Panc1 (cell line): ENCODE results near the gene VAT1L.

Experiments used
- POLR2AphosphoS5 ChIP-seq: IDR thresholded peaks from 2 replicates; pipeline ENCODE4 v1.6.1; 2012; ENCODE audit warnings: mild to moderate bottlenecking, low read depth, low read length, moderate library complexity
- SIN3A ChIP-seq: IDR thresholded peaks from 2 replicates; pipeline ENCODE4 v1.6.1; 2012; ENCODE audit warnings: low read depth, mild to moderate bottlenecking, low read length, moderate library complexity, borderline replicate concordance; ENCODE audit not compliant: insufficient read depth
- TF ChIP-seq, protein P1 (sequence below): fragments of 450-650 bp; IDR thresholded peaks from 2 replicates; pipeline ENCODE4 v1.5.1; 2017; ENCODE audit warnings: mild to moderate bottlenecking
- TF ChIP-seq, protein P2 (sequence below), 2 experiments: IDR thresholded peaks; 2 replicates each; pipeline ENCODE4 v1.6.1; 2011 to 2012; ENCODE audit warnings: low read depth in 2 of 2, control low read depth in 1 of 2, low read length in 1 of 2, mild to moderate bottlenecking in 1 of 2, moderate library complexity in 1 of 2; ENCODE audit not compliant: insufficient read depth in 1 of 2

GRCh38 chr16:77762262-77762661 lies 26.1 kb upstream of the VAT1L start:
- TF ChIP-seq, protein P1, sequence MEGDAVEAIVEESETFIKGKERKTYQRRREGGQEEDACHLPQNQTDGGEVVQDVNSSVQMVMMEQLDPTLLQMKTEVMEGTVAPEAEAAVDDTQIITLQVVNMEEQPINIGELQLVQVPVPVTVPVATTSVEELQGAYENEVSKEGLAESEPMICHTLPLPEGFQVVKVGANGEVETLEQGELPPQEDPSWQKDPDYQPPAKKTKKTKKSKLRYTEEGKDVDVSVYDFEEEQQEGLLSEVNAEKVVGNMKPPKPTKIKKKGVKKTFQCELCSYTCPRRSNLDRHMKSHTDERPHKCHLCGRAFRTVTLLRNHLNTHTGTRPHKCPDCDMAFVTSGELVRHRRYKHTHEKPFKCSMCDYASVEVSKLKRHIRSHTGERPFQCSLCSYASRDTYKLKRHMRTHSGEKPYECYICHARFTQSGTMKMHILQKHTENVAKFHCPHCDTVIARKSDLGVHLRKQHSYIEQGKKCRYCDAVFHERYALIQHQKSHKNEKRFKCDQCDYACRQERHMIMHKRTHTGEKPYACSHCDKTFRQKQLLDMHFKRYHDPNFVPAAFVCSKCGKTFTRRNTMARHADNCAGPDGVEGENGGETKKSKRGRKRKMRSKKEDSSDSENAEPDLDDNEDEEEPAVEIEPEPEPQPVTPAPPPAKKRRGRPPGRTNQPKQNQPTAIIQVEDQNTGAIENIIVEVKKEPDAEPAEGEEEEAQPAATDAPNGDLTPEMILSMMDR = no peak
- no peak for TF ChIP-seq POLR2AphosphoS5
- TF ChIP-seq, protein P2, sequence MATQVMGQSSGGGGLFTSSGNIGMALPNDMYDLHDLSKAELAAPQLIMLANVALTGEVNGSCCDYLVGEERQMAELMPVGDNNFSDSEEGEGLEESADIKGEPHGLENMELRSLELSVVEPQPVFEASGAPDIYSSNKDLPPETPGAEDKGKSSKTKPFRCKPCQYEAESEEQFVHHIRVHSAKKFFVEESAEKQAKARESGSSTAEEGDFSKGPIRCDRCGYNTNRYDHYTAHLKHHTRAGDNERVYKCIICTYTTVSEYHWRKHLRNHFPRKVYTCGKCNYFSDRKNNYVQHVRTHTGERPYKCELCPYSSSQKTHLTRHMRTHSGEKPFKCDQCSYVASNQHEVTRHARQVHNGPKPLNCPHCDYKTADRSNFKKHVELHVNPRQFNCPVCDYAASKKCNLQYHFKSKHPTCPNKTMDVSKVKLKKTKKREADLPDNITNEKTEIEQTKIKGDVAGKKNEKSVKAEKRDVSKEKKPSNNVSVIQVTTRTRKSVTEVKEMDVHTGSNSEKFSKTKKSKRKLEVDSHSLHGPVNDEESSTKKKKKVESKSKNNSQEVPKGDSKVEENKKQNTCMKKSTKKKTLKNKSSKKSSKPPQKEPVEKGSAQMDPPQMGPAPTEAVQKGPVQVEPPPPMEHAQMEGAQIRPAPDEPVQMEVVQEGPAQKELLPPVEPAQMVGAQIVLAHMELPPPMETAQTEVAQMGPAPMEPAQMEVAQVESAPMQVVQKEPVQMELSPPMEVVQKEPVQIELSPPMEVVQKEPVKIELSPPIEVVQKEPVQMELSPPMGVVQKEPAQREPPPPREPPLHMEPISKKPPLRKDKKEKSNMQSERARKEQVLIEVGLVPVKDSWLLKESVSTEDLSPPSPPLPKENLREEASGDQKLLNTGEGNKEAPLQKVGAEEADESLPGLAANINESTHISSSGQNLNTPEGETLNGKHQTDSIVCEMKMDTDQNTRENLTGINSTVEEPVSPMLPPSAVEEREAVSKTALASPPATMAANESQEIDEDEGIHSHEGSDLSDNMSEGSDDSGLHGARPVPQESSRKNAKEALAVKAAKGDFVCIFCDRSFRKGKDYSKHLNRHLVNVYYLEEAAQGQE (IDR thresholded peaks at IDR 0.05; ENCODE audit: insufficient read depth in 1 of 2, low read depth in 2 of 2, low read length in 1 of 2) = no peak
- no peak for TF ChIP-seq SIN3A
